ENCODE data around the gene FUBP3.

FUBP3 gene

DNA sequence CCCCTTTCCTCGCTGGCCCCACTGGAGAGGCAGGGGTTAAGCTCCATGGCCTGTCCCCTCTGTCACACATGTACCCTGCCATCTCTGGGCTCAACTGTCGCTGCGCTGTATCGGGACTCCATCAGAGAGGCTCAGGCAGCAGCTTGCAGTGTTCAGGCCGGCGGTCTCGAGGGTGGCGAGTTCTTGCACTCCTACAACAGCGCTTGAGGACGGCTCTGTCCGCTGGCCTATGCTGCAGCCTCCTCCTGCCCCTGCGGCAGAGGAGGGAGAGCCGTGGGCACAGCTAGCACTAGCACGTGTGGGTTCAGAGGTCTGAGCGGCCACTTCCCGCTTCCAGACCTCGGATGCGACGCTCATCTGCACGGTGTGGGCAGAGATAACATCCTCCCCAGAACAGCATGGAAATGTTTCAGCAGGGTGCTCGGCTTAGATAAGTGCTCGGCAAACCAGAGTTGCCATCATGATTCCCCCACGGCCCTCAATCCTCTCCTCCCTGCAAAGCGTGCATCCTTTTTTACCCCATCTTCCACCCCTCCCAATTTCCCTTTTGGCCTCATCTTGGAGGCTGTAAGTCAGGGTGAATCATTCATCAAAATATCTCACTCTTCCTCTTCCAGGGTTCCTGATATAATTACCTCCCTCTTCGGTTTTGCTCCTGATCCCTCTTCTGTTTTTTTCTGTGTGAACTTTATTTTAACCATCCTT, 41.9 kb upstream of the FUBP3 start:
- TF ChIP-seq, protein P1, sequence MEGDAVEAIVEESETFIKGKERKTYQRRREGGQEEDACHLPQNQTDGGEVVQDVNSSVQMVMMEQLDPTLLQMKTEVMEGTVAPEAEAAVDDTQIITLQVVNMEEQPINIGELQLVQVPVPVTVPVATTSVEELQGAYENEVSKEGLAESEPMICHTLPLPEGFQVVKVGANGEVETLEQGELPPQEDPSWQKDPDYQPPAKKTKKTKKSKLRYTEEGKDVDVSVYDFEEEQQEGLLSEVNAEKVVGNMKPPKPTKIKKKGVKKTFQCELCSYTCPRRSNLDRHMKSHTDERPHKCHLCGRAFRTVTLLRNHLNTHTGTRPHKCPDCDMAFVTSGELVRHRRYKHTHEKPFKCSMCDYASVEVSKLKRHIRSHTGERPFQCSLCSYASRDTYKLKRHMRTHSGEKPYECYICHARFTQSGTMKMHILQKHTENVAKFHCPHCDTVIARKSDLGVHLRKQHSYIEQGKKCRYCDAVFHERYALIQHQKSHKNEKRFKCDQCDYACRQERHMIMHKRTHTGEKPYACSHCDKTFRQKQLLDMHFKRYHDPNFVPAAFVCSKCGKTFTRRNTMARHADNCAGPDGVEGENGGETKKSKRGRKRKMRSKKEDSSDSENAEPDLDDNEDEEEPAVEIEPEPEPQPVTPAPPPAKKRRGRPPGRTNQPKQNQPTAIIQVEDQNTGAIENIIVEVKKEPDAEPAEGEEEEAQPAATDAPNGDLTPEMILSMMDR (conservative IDR thresholded peaks at IDR 0.05; ENCODE audit: low read length), result no peak
- DNase-seq (ENCODE audit: low read depth), result peak; percentile 14

DNA sequence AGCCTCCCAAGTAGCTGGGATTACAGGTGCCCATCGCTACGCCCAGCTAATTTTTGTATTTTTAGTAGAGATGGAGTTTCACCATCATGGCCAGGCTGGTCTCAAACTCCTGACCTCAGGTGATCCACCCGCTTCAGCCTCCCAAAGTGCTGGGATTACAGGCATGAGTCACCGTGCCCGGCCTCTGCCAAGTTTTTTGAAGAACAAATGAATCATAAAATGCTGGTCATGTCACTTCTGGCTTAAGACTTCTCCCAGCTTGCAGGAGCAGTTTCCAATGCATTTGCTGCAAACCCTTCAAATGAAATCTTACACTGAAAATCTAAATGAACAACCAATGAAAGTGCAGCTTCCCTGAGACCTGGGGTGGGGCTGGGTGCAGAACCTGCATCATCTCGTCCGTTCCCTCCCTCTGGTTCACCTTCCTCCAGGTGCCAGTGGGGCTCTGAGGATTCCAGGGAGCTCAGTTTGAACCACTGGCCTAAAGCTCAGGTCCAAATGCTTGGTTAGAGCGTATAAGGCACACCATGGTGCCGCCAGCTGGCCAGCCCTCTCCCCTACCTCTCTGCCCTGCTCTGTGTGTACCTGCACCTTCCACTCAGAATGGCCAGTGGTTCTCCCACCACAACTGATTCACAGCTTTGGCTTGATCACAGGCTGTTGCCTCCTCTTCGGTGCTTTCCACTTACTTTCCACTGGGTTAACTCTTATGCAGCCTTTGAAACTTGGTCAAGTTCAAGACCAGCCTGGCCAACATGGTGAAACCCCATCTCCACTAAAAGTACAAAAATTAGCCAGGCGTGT, 39.8 kb upstream of the FUBP3 start:
- peak; percentile 40 for DNase-seq (ENCODE audit: low read depth)

More for the DNA sequence above, 41.9 kb upstream of the FUBP3 start:
- no peak overlapping the region for H3K4me3 ChIP-seq (ENCODE audit: low read length)

DNA sequence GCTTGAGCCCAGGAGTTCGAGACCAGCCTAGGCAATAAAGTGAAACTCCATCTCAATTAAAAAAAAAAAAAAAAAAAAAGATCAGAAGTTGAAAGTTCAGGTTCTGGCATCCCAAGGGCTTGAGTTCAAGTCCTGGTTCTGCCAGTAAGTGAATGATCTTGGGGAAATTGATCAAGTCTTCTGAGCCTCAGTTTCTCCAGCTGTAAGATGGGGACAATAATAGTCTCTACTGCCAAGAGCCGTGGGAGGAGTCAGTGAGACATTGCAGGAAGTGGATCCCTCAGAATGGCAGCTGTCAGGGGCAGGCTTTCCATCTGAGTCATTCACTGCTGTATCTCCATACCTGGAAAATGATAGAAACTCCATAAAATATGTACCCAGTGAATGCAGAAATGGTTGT, 37.8 kb upstream of the FUBP3 start:
- H3K4me3 ChIP-seq (ENCODE audit: low read length), result no peak overlapping the region

More for the DNA sequence above, 39.8 kb upstream of the FUBP3 start:
- TF ChIP-seq, protein P1 (conservative IDR thresholded peaks at IDR 0.05; ENCODE audit: low read length), result no peak
- no peak overlapping the region for H3K4me3 ChIP-seq (ENCODE audit: low read length)

DNA sequence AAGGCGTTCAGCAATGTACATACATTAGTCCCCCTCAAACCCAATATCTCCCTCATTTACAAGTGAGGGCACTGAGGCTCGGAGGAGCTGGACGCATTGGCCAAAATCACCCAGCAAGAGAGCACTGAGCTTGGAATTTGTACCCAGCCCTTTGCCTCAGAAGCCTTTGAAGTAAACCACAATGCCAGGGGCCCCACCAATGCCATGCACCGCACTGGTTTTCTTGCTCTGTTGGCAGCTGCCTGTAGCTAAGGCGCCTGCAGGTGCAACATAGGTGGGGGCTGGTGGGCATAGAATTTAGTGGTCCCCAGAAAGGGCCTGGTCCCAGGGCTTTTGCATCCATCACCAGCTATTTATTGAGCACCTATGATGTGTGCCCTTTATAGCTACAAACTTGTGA, 37.3 kb upstream of the FUBP3 start:
- DNase-seq (ENCODE audit: low read depth), result no peak
- TF ChIP-seq, protein P1 (conservative IDR thresholded peaks at IDR 0.05; ENCODE audit: low read length), result no peak
- no peak overlapping the region for H3K4me3 ChIP-seq (ENCODE audit: low read length)

More for the DNA sequence above, 37.8 kb upstream of the FUBP3 start:
- DNase-seq (ENCODE audit: low read depth), result no peak
- TF ChIP-seq, protein P1 (conservative IDR thresholded peaks at IDR 0.05; ENCODE audit: low read length), result no peak

DNA sequence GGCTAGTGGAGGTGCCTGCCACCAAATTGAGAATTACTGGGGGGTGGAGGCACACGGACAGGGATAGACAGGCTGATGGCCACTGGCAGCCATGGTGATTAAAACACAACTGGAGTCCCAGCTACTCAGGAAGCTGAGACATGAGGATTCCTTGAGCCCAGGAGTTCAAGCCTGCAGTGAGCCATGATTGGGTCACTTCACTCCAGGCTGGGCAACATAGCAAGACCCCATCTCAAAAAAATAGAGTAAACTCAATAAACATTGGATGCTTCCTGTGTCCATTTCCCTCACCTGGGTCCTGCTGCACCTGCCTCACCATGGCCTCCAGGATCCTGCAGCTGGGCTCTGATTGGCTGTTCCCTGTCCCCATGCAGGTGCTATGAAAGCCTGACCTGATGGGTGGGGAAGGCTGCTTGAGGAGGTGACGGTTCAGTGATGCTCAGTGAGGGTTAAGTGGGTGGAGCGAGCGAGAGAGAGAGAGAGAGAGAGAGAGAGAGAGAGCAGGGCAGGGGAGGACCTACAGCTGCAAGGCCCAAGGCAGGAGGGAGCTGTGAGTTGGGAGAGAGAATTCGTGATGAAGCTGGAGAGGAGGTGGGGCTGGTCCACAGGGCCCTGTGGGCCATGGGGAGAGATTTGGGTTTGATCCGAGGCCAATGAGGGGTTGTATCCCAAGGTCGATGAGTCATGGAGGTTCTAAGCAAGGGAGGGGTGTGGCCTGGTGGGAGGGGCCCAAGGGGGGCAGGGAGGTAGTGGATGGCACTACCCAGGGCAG, 36.7 kb upstream of the FUBP3 start:
- H3K4me3 ChIP-seq (ENCODE audit: low read length), result no peak overlapping the region
- DNase-seq (ENCODE audit: low read depth), result no peak
- TF ChIP-seq, protein P1 (conservative IDR thresholded peaks at IDR 0.05; ENCODE audit: low read length), result no peak

DNA sequence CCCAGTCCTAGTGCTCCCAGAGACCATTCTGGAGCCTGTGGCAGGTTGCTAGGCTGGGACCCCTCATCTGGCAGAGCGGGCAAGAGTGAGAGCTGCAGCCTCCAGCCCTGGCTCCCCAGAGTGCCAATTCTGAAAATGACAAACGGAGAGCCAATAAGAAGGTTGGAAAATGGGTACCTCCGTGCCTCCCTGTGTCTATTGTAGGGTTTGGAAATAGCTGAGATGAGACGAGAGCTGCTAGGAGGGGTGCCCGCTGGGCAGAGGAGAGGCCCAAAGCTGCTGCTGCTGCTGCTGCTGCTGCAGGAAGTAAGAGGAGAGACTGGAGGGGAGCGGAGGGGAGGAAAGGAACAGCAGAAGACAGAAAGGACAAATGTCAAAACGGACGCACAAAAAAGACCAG, 36.0 kb upstream of the FUBP3 start:
- TF ChIP-seq, protein P1 (conservative IDR thresholded peaks at IDR 0.05; ENCODE audit: low read length), result no peak
- DNase-seq (ENCODE audit: low read depth), result no peak
- no peak overlapping the region for H3K4me3 ChIP-seq (ENCODE audit: low read length)

Measured in AG10803 (cell line).